ENCODE results near the gene ST6GALNAC6. TPM values are rescaled to one million over a fixed set of nuclear protein-coding genes. Genes with fewer than 3 reads are reported as not detected.

ST6GALNAC6 gene
- total RNA-seq, 2 experiments from 2014 or later, result 141 to 146 TPM

DNA sequence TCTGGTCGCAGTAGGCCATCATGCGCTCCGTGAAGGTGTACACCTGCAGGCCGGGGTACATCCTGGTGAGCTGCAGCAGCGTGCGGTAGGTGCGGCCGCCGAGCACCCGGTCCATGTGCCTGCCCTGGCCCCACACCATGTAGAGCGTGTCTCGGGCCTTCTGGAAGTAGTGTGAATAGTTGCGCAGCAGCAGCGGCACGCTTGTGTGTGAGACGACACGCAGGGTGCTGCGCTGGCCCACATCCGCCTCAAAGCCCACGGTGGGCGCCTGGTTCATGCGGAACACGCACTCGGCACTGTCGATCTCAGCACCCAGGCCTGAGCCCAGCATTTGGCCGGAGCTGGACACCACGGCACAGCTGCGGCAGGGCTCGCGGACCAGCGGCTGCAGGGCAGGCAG is 12.9 kb upstream of the ST6GALNAC6 start:
- no peaks in the 10 kb centered on the region for H3K9me3 Mint-ChIP-seq
- DNase-seq, result no peak
- H3K27ac Mint-ChIP-seq, result peak overlapping the region; percentile 97
- POLR2A ChIA-PET, result interaction anchor here (0.9 to 1.3 kb wide), 2 partner anchors 109 to 142 kb away, joined by 3 read pairs; partner anchors contain the start of gene FPGS
- peaks cover 49% of the 10 kb centered on the region for H3K4me1 Mint-ChIP-seq
- CTCF ChIA-PET, result interaction anchor here (1.1 to 1.4 kb wide), 2 partner anchors 9 to 178 kb away, joined by 5 to 6 read pairs; partner anchors contain the start of gene TOR2A
- no peaks in the 10 kb centered on the region for H3K27me3 Mint-ChIP-seq
- H3K36me3 Mint-ChIP-seq (ENCODE audit: low read depth), result peaks cover 26% of the 10 kb centered on the region
- no peak overlapping the region for H3K4me3 Mint-ChIP-seq

- ChIA-PET POLR2A (interaction anchor here (1.4 kb wide), 1 partner anchor 125 kb away, joined by 3 read pairs; the partner anchor contains the start of gene CDK9), CTCF (interaction anchor here (0.6 to 2.0 kb wide), 12 partner anchors 10 to 299 kb away, joined by 3 to 8 read pairs (median 4); partner anchors contain the start of genes SH2D3C and TOR2A)
- Mint-ChIP-seq H3K36me3 (ENCODE audit: low read depth) (peaks cover 26% of the 10 kb centered on the region), H3K9me3 (no peaks in the 10 kb centered on the region), H3K4me3 (peak overlapping the region; percentile 11), H3K27me3 (no peaks in the 10 kb centered on the region), H3K4me1 (peaks cover 54% of the 10 kb centered on the region), H3K27ac (peak overlapping the region; percentile 97)
- no peak for DNase-seq
Observed at GRCh38 chr9:127910613-127911205, 11.3 kb upstream of the ST6GALNAC6 start.

- Mint-ChIP-seq H3K4me3 (no peak overlapping the region), H3K9me3 (no peaks in the 10 kb centered on the region), H3K27ac (no peak overlapping the region), H3K27me3 (no peaks in the 10 kb centered on the region), H3K4me1 (peaks cover 51% of the 10 kb centered on the region), H3K36me3 (ENCODE audit: low read depth) (peaks cover 32% of the 10 kb centered on the region)
- CTCF ChIA-PET, result interaction anchor here (1.1 to 2.0 kb wide), 10 partner anchors 11 to 298 kb away, joined by 3 to 8 read pairs (median 4); partner anchors contain the start of gene TOR2A
- POLR2A ChIA-PET, result interaction anchor here (1.0 to 1.3 kb wide), 3 partner anchors 117 to 157 kb away, joined by 3 to 4 read pairs (median 3); partner anchors contain the start of gene NAIF1
- no peak for DNase-seq
Observed at GRCh38 chr9:127909839-127910273, 10.5 kb upstream of the ST6GALNAC6 start.

DNA sequence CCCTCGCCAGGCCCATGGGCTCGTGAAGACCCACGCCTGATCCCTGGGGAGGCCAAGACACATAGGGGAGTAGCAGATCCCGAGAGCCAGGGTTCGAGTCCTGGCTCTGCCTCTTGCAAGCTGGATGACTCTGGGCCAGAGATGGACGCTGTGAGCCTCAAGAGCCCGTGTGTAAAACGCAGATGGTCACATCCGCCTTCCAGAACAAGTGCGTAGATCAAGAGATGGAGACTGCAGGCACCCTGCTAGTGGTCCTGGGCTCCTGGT is 9.2 kb upstream of the ST6GALNAC6 start:
- Mint-ChIP-seq H3K27ac (peak overlapping the region; percentile 16), H3K4me3 (no peak overlapping the region), H3K9me3 (no peaks in the 10 kb centered on the region), H3K27me3 (no peaks in the 10 kb centered on the region), H3K36me3 (ENCODE audit: low read depth) (peaks cover 38% of the 10 kb centered on the region), H3K4me1 (peaks cover 53% of the 10 kb centered on the region)
- ChIA-PET CTCF (no interaction called here), POLR2A (no interaction called here)
- no peak for DNase-seq

DNA sequence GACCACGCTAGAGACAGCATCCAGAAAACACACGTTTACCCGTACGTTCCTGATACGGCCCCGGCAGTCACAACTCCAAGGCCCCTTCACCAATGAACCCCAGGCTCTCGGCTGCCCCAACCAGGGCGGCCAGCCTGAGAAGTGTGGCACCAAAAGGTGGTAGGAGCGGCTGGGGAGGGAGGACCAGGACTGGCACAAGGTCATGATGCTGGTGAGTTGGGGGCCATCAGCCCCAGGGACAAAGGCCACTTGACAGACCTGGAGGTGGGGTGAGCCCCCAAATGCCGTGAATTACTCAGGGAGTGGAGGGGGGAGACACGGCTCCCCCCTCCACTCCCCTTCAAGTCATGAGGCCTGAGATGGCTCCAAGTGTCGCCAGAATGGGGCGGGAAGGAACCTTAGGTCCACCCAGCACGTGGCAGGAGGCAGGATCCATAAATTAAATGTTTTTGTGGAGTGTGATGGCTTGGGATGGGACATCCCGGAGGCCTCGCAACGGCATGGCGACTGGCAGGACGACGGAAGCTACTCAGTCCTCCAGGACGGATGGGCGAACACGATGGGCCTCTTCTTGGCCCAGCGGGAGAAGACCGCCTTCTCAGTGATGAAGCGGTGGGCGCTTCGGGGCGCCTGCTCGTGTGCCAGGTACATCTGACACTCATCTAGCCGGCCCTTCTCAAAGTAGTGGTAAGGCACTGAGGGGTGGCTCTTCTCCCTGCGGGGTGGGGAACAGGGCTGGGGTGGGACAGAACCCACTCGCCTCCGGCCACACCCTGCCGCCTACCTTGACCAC is 8.7 kb upstream of the ST6GALNAC6 start:
- DNase-seq, result no peak
- peak overlapping the region; percentile 100 for H3K27ac Mint-ChIP-seq
- H3K36me3 Mint-ChIP-seq (ENCODE audit: low read depth), result peaks cover 42% of the 10 kb centered on the region
- ChIA-PET POLR2A (no interaction called here), CTCF (no interaction called here)
- H3K9me3 Mint-ChIP-seq, result no peaks in the 10 kb centered on the region
- no peak overlapping the region for H3K4me3 Mint-ChIP-seq
- peaks cover 56% of the 10 kb centered on the region for H3K4me1 Mint-ChIP-seq
- H3K27me3 Mint-ChIP-seq, result no peaks in the 10 kb centered on the region

- Mint-ChIP-seq H3K27ac (peak overlapping the region; percentile 100), H3K36me3 (ENCODE audit: low read depth) (peaks cover 29% of the 10 kb centered on the region), H3K9me3 (no peaks in the 10 kb centered on the region), H3K27me3 (no peaks in the 10 kb centered on the region), H3K4me1 (peaks cover 52% of the 10 kb centered on the region), H3K4me3 (peak overlapping the region; percentile 95)
- ChIA-PET CTCF (interaction anchor here (0.9 to 2.7 kb wide), 7 partner anchors 10 to 171 kb away, joined by 3 to 13 read pairs (median 5); partner anchors contain the start of gene TOR2A), POLR2A (interaction anchor here (0.7 to 3.9 kb wide), 18 partner anchors 11 to 1101 kb away, joined by 3 to 69 read pairs (median 3); partner anchors contain the start of genes CDK9, DPM2, NAIF1 and ST6GALNAC4)
- DNase-seq, result peak; percentile 70
Observed at GRCh38 chr9:127905788-127906191, 6.4 kb upstream of the ST6GALNAC6 start.

DNA sequence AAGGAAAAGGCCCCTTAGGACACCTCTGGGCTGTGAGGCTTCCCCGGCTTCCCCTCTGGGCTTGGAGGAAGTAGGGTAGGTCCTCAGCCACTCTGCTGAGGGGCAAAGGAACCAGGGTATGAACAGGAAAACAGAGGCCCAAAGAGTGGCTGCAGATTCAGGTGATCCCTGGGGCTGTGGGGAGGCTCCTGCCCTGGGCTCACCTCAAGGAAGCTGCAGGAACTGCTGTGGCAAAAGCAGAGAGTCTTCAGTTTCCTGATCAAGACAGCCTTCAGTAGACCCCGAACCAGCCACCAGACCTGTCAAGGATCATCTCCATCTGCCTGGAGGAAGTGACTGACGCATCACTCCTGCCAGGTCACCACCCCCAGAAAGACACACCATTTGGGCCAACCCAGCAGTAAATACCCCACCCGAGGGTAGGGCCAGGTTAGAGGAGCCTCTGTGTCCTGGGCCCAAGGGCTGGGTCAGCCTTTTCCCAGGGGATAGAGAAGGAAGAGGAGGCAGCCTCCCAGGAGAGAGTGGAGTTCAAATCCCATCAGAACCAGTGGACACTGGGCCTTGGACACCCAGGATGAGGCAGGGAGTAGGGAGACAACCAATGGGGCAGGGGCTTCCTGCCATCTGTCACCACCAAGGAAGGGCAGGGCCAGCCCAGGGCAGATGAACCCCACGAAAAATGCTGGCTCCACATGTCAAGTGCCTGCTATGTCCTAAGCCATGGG is 5.8 kb upstream of the ST6GALNAC6 start:
- Mint-ChIP-seq H3K4me1 (peaks cover 46% of the 10 kb centered on the region), H3K4me3 (peak overlapping the region; percentile 95), H3K36me3 (ENCODE audit: low read depth) (peaks cover 29% of the 10 kb centered on the region), H3K27me3 (no peaks in the 10 kb centered on the region), H3K9me3 (no peaks in the 10 kb centered on the region), H3K27ac (peak overlapping the region; percentile 100)
- ChIA-PET POLR2A (interaction anchor here (0.7 to 3.9 kb wide), 22 partner anchors 11 to 1100 kb away, joined by 3 to 69 read pairs (median 6); partner anchors contain the start of genes CDK9, DPM2, PTRH1 and ST6GALNAC4), CTCF (interaction anchor here (1.0 to 2.7 kb wide), 7 partner anchors 12 to 170 kb away, joined by 3 to 13 read pairs (median 7); partner anchors contain the start of genes ST6GALNAC4 and TOR2A)
- peak; percentile 77 for DNase-seq

DNA sequence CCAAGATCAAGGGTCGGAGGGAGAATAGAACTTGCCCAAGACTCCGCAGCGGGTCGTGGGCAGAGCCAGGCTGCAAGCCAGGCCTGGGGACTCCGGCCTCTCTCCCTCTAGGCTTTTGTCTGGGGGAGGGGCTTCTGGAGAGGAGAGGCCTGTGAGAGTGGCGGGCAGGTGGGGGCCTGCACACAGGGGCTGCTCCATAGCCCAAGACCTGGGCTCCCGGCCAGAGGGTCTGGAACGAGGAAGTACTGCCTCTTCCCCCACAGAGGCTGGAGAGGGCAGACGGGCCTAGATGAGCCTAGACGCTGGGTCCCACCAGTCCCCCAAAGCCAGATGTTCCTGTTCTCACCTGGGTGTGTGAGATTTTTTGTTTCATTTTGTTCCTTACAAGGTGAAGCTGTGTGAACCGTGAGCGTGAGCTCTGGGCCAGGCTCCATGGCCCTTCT is 5.2 kb upstream of the ST6GALNAC6 start:
- Mint-ChIP-seq H3K27ac (peak overlapping the region; percentile 100), H3K4me3 (peak overlapping the region; percentile 95), H3K27me3 (no peaks in the 10 kb centered on the region), H3K36me3 (ENCODE audit: low read depth) (peaks cover 34% of the 10 kb centered on the region), H3K9me3 (no peaks in the 10 kb centered on the region), H3K4me1 (peaks cover 49% of the 10 kb centered on the region)
- ChIA-PET POLR2A (interaction anchor here (0.9 to 3.9 kb wide), 18 partner anchors 12 to 335 kb away, joined by 3 to 69 read pairs (median 6); partner anchors contain the start of genes CDK9, DPM2, NAIF1 and PTRH1), CTCF (interaction anchor here (1.0 to 2.4 kb wide), 4 partner anchors 12 to 170 kb away, joined by 3 to 9 read pairs (median 6); partner anchors contain the start of genes ST6GALNAC4 and TOR2A)
- DNase-seq, result no peak

DNA sequence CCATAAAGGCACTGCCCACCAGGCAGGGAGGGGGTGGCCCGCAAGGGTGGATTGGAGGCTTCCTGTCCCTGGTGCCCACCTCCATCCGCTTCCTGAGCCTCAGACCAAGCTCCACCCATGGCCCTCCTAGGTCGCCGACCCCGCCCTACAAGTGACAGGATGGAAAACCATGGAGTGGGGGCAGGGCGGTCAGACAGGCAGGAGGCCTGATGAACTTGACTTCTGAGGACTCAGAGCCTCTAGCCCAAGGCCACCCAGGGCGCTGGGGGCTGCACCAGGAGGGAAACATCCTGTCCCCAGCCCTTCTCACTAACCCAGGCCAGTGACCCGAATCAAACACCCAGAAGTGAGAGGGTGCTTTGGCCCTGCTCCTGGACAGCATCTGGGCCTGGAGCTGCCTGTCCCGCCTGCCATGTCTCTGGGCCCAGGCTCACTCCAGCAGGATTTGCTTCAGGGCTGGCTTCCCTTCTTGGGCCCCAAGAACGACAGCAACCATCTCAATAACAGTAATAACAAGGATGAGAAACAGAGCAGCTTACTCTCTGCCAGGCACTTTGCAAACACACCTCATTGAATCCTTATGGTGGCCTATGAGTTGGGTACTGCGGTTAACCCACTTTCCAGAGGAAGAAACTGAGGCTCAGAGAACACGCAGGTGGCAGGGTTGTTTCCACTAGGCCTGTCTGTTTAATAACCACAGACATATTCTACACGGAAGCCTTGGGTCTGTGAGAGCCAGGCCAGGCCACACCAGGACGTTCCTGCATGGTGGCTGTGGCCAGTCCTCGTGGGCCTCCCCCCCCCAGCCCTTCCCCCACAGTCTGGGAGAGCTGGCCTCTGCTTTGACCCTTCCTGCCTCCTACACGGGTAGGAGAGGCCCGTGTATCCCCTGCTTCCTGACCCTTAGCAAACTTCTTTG is 4.4 kb upstream of the ST6GALNAC6 start:
- DNase-seq, result peak; percentile 90
- Mint-ChIP-seq H3K36me3 (ENCODE audit: low read depth) (peaks cover 34% of the 10 kb centered on the region), H3K4me1 (peaks cover 49% of the 10 kb centered on the region), H3K9me3 (no peaks in the 10 kb centered on the region), H3K27me3 (no peaks in the 10 kb centered on the region), H3K4me3 (peak overlapping the region; percentile 95), H3K27ac (peak overlapping the region; percentile 100)
- CTCF ChIA-PET, result interaction anchor here (0.9 to 2.4 kb wide), 6 partner anchors 13 to 169 kb away, joined by 3 to 9 read pairs (median 6); partner anchors contain the start of genes ST6GALNAC4 and TOR2A
- POLR2A ChIA-PET, result interaction anchor here (0.6 to 3.9 kb wide), 20 partner anchors 9 to 334 kb away, joined by 3 to 69 read pairs (median 6); partner anchors contain the start of genes CDK9, DPM2, NAIF1 and PTRH1

- Mint-ChIP-seq H3K27ac (peak overlapping the region; percentile 75), H3K4me1 (peaks cover 49% of the 10 kb centered on the region), H3K27me3 (no peaks in the 10 kb centered on the region), H3K9me3 (peaks cover 8% of the 10 kb centered on the region), H3K4me3 (peak overlapping the region; percentile 84), H3K36me3 (ENCODE audit: low read depth) (peaks cover 62% of the 10 kb centered on the region)
- CTCF ChIA-PET, result interaction anchor here (1.0 kb wide), 1 partner anchor 23 kb away, joined by 4 read pairs; no protein-coding TSS in a partner anchor
- DNase-seq, result no peak
- POLR2A ChIA-PET, result interaction anchor here (0.6 to 1.1 kb wide), 6 partner anchors 9 to 193 kb away, joined by 3 read pairs; partner anchors contain the start of gene ST6GALNAC4
Observed at GRCh38 chr9:127898433-127899127, 823 bp downstream of the ST6GALNAC6 start.

Data from activated CD4-positive, alpha-beta memory T cell treated with anti-CD3 and anti-CD28 coated beads, Interleukin-2, amount 10 ng/mL, durations not matched to agents 7 days and 5 days (primary cell).